AG04450 (cell line): ENCODE measurements around the gene CCDC187. TPM values are rescaled to one million over a fixed set of nuclear protein-coding genes. Genes with fewer than 3 reads are reported as not detected.

ENCODE experiments used
- CTCF ChIA-PET: fragments of 300-600, 350-600 bp; formaldehyde crosslinking; extraction: SDS; loops from one replicate; lab custom pipeline; 2022; ENCODE audit warnings: antibody characterized with exemption, inconsistent platforms; lab: Charles Lee
- POLR2A ChIA-PET: fragments of 350-600 bp; formaldehyde crosslinking; extraction: SDS; loops from one replicate; lab custom pipeline; 2021; ENCODE audit warnings: antibody characterized with exemption, inconsistent platforms; lab: Yijun Ruan, JAX
- DNase-seq: peaks from one replicate; pipeline ENCODE4 v3.0.0-alpha.2; 2011; ENCODE audit warnings: low read depth, low spot score
- H3K27ac ChIP-seq: one replicate; pipeline ENCODE4 v1.5.1; 2012; ENCODE audit warnings: low read depth, low read length, control low read depth
- H3K27me3 ChIP-seq: one replicate; pipeline ENCODE4 v1.6.0; 2012; ENCODE audit warnings: low read length; ENCODE audit not compliant: control insufficient read depth, insufficient read depth
- H3K4me3 ChIP-seq: 2 replicates; pipeline ENCODE4 v1.5.1; 2011; ENCODE audit warnings: mild to moderate bottlenecking, low read depth, low read length, control low read depth
- H3K9me3 ChIP-seq: 2 replicates; pipeline ENCODE4 v1.5.1; 2012; ENCODE audit warnings: low read length; ENCODE audit not compliant: control insufficient read depth, insufficient read depth
- CTCF ChIP-seq: IDR thresholded peaks from 2 replicates; pipeline ENCODE4 v1.5.1; 2011; ENCODE audit warnings: low read depth, low read length, control low read depth, inconsistent platforms
- polyA plus RNA-seq: library from polyadenylated mRNA; depleted of rRNA; stranded (reverse); fragments of >200 nt; gene quantifications from 2 replicates; pipeline ENCODE4 v1.2.3, GENCODE V29; 2011

CCDC187 gene
- polyA plus RNA-seq, 1 experiment = not detected

GRCh38 chr9:136291306-136292025, 12.4 kb downstream of the CCDC187 start:
- CTCF ChIA-PET = no interaction called here
- Histone ChIP-seq H3K4me3 (no peak overlapping the region), H3K9me3 (peaks cover 21% of the 10 kb centered on the region), H3K27ac (no peak overlapping the region), H3K27me3 (peaks cover 37% of the 10 kb centered on the region)
- no peak for TF ChIP-seq CTCF
- POLR2A ChIA-PET = no interaction called here
- DNase-seq = no peak

GRCh38 chr9:136290508-136291000, 13.3 kb downstream of the CCDC187 start:
- Histone ChIP-seq H3K9me3 (peaks cover 21% of the 10 kb centered on the region), H3K27ac (no peak overlapping the region), H3K27me3 (peaks cover 32% of the 10 kb centered on the region), H3K4me3 (no peak overlapping the region)
- ChIA-PET CTCF (interaction anchor here (1.5 kb wide), 1 partner anchor 22 kb away, joined by 3 read pairs; no protein-coding TSS in a partner anchor), POLR2A (no interaction called here)
- no peak for TF ChIP-seq CTCF
- no peak for DNase-seq

GRCh38 chr9:136289651-136290507, 14.0 kb downstream of the CCDC187 start:
- Histone ChIP-seq H3K27ac (no peak overlapping the region), H3K9me3 (peaks cover 21% of the 10 kb centered on the region), H3K4me3 (no peak overlapping the region), H3K27me3 (peaks cover 29% of the 10 kb centered on the region)
- no peak for DNase-seq
- no peak for TF ChIP-seq CTCF
- POLR2A ChIA-PET = no interaction called here
- CTCF ChIA-PET = interaction anchor here (1.5 kb wide), 1 partner anchor 23 kb away, joined by 3 read pairs; no protein-coding TSS in a partner anchor

GRCh38 chr9:136287960-136288753, 15.7 kb downstream of the CCDC187 start:
- POLR2A ChIA-PET = interaction anchor here (0.6 kb wide), 1 partner anchor 110 kb away, joined by 5 read pairs; no protein-coding TSS in a partner anchor
- no peak for DNase-seq
- Histone ChIP-seq H3K4me3 (no peak overlapping the region), H3K27ac (no peak overlapping the region), H3K9me3 (peaks cover 8% of the 10 kb centered on the region), H3K27me3 (peaks cover 32% of the 10 kb centered on the region)
- TF ChIP-seq CTCF = no peak
- CTCF ChIA-PET = no interaction called here
